SK-N-SH (cell line): Measurements from ENCODE around the gene FPR1. TPM values are rescaled to one million over a fixed set of nuclear protein-coding genes. Genes with fewer than 3 reads are reported as not detected.

Source experiments
- CTCF ChIA-PET: fragments of 300-600, 350-600 bp; formaldehyde crosslinking; extraction: SDS; loops from one replicate; lab custom pipeline; 2021; lab: Yijun Ruan, JAX
- POLR2A ChIA-PET: fragments of 350-600 bp; sonication (Branson Sonifier 250); formaldehyde crosslinking; extraction: SDS; loops from one replicate; lab custom pipeline; 2020; ENCODE audit warnings: antibody characterized with exemption, inconsistent platforms; lab: Yijun Ruan, JAX
- DNase-seq: peaks from one replicate; pipeline ENCODE4 v3.0.0; 2012
- H2AFZ ChIP-seq: fragments of 200-600 bp; sonication (generic); 2 replicates; pipeline ENCODE4 v1.8.1; 2016; ENCODE audit warnings: antibody characterized with exemption, mild to moderate bottlenecking, low read depth
- H3F3A ChIP-seq: fragments of 200-600 bp; sonication (generic); replicated peaks from 2 replicates; pipeline ENCODE3; 2016; ENCODE audit warnings: antibody characterized with exemption, mild to moderate bottlenecking; ENCODE audit not compliant: insufficient read depth
- H3K27ac ChIP-seq, 2 experiments: fragments of 200-500 bp in 1 of 2; fragments of 200-600 bp in 1 of 2; sonication (Bioruptor generic) in 1 of 2; sonication (generic), shearing (Covaris generic) in 1 of 2; 2 replicates each; pipeline versions ENCODE4 v1.5.1 to v1.6.1; 2014 to 2016; ENCODE audit warnings: low read depth in 2 of 2, inconsistent platforms in 1 of 2, low read length in 1 of 2, mild to moderate bottlenecking in 1 of 2, mixed read lengths in 1 of 2
- H3K27me3 ChIP-seq: fragments of 200-600 bp; sonication (generic), shearing (Covaris generic); 2 replicates; pipeline ENCODE4 v1.6.1; 2016; ENCODE audit warnings: mixed run types; ENCODE audit not compliant: insufficient read depth
- H3K36me3 ChIP-seq, 2 experiments: fragments of 200-500 bp in 1 of 2; fragments of 200-600 bp in 1 of 2; sonication (Bioruptor generic) in 1 of 2; sonication (generic) in 1 of 2; replicated peaks in 1 of 2; 2 replicates each; pipeline versions ENCODE3 to v1.5.1; 2014 to 2016; ENCODE audit warnings: low read length in 1 of 2, mild to moderate bottlenecking in 1 of 2; ENCODE audit not compliant: insufficient read depth in 2 of 2, control insufficient read depth in 1 of 2
- H3K4me1 ChIP-seq, 2 experiments: fragments of 200-500 bp in 1 of 2; fragments of 200-600 bp in 1 of 2; sonication (Bioruptor generic) in 1 of 2; sonication (generic), shearing (Covaris generic) in 1 of 2; 2 replicates each; pipeline versions ENCODE4 v1.5.1 to v1.6.1; 2014 to 2016; ENCODE audit warnings: low read depth in 1 of 2, low read length in 1 of 2, mixed run types in 1 of 2; ENCODE audit not compliant: insufficient read depth in 2 of 2, control insufficient read depth in 1 of 2
- H3K4me2 ChIP-seq: fragments of 200-600 bp; sonication (generic), shearing (Covaris generic); 2 replicates; pipeline ENCODE4 v1.6.1; 2017; ENCODE audit warnings: mixed run types
- H3K4me3 ChIP-seq, 2 experiments: fragments of 200-500 bp in 1 of 2; fragments of 200-600 bp in 1 of 2; sonication (Bioruptor generic) in 1 of 2; sonication (generic), shearing (Covaris generic) in 1 of 2; 2 replicates each; pipeline versions ENCODE4 v1.5.1 to v1.8.1; 2014 to 2016; ENCODE audit warnings: low read depth in 2 of 2, inconsistent platforms in 1 of 2, low read length in 1 of 2, mild to moderate bottlenecking in 1 of 2, mixed read lengths in 1 of 2, moderate library complexity in 1 of 2
- H3K79me2 ChIP-seq: fragments of 200-600 bp; sonication (generic); 2 replicates; pipeline ENCODE4 v1.8.1; 2017; ENCODE audit warnings: mild to moderate bottlenecking; ENCODE audit not compliant: insufficient read depth
- H3K9ac ChIP-seq: fragments of 200-600 bp; sonication (generic); 2 replicates; pipeline ENCODE4 v1.6.1; 2017; ENCODE audit warnings: mixed run types
- H3K9me2 ChIP-seq: fragments of 200-600 bp; sonication (generic); 2 replicates; pipeline ENCODE4 v1.6.1; 2017; ENCODE audit warnings: mixed run types
- H3K9me3 ChIP-seq: fragments of 200-600 bp; sonication (generic); 2 replicates; pipeline ENCODE4 v1.6.1; 2017; ENCODE audit warnings: mixed run types, mild to moderate bottlenecking, moderate library complexity
- H4K20me1 ChIP-seq: fragments of 200-600 bp; sonication (generic); 2 replicates; pipeline ENCODE4 v1.6.1; 2017; ENCODE audit warnings: mild to moderate bottlenecking, mixed run types; ENCODE audit not compliant: insufficient read depth
- CTCF ChIP-seq: fragments of 200-600 bp; sonication (generic); IDR thresholded peaks from 2 replicates; pipeline ENCODE4 v1.6.1; 2017; ENCODE audit warnings: antibody characterized with exemption, mild to moderate bottlenecking, moderate library complexity
- EP300 ChIP-seq, 2 experiments: IDR thresholded peaks; 2 replicates each; pipeline versions ENCODE4 v1.4.0 to v1.6.1; 2012; ENCODE audit warnings: borderline replicate concordance in 1 of 2, low read depth in 1 of 2, low read length in 1 of 2
- FOXJ3 ChIP-seq: sonication (generic); formaldehyde crosslinking; IDR thresholded peaks from 2 replicates; pipeline ENCODE4 v1.5.1; 2020; ENCODE audit warnings: mild to moderate bottlenecking, missing genetic modification reagents
- RAD21 ChIP-seq: IDR thresholded peaks from 2 replicates; pipeline ENCODE4 v1.6.1; 2012; ENCODE audit warnings: mild to moderate bottlenecking, low read length
- RFX5 ChIP-seq: IDR thresholded peaks from 2 replicates; pipeline ENCODE4 v1.6.1; 2012; ENCODE audit warnings: mild to moderate bottlenecking, improper control_type of control experiment, low read length
- SMC3 ChIP-seq: IDR thresholded peaks from 2 replicates; pipeline ENCODE4 v1.6.1; 2012; ENCODE audit warnings: low read depth, low read length, improper control_type of control experiment
- WGBS: methylation state at CpG from one replicate; pipeline ENCODE4 v1.1.6; 2017; ENCODE audit warnings: low lambda C conversion rate; 5-methylcytosine and 5-hydroxymethylcytosine counted together
- polyA plus RNA-seq, 3 experiments: library from polyadenylated mRNA; depleted of rRNA; stranded (reverse); fragments of >200 nt; gene quantifications; 2 replicates each; pipeline ENCODE4 v1.2.3, GENCODE V29; 2012
- TF ChIP-seq, protein P1 (sequence below): IDR thresholded peaks from 2 replicates; pipeline ENCODE4; 2012
- TF ChIP-seq, protein P2 (sequence below): IDR thresholded peaks from 2 replicates; pipeline ENCODE4 v1.4.0; 2012; ENCODE audit warnings: low read depth

FPR1 gene
- polyA plus RNA-seq, 1 of the 3 experiments (the other 2 are of a cell fraction) = not detected

GRCh38 chr19:51784922-51785690 lies 33.4 kb upstream of the FPR1 start:
- H3K9me2 ChIP-seq = no peaks in the 10 kb centered on the region
- H3K27ac ChIP-seq = peak overlapping the region in 1 of 2 experiments; percentile 89; a peak in 2 of 4 replicates
- H4K20me1 ChIP-seq = no peaks in the 10 kb centered on the region
- no peaks in the 10 kb centered on the region for H3K79me2 ChIP-seq
- POLR2A ChIA-PET = no interaction called here
- H3F3A ChIP-seq = peaks cover 32% of the 10 kb centered on the region
- peak overlapping the region; percentile 60; the same call in 1 of the 2 replicates for H2AFZ ChIP-seq
- peak overlapping the region; percentile 61 for H3K4me2 ChIP-seq
- 9% methylated on average over 6 of the region's 6 CpGs for WGBS
- H3K27me3 ChIP-seq = no peaks in the 10 kb centered on the region
- TF ChIP-seq EP300 (IDR thresholded peaks at IDR 0.05; ENCODE audit: borderline replicate concordance in 1 of 2, low read depth in 1 of 2, low read length in 1 of 2) = no peak
- TF ChIP-seq, protein P1, sequence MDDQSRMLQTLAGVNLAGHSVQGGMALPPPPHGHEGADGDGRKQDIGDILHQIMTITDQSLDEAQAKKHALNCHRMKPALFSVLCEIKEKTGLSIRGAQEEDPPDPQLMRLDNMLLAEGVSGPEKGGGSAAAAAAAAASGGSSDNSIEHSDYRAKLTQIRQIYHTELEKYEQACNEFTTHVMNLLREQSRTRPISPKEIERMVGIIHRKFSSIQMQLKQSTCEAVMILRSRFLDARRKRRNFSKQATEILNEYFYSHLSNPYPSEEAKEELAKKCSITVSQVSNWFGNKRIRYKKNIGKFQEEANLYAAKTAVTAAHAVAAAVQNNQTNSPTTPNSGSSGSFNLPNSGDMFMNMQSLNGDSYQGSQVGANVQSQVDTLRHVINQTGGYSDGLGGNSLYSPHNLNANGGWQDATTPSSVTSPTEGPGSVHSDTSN = 0 out of 2 replicates have a peak, but pooled peaks have one; percentile 28
- TF ChIP-seq RFX5 = no peak
- peaks cover 0 to 26% of the 10 kb centered on the region in 2 experiments; a peak in 1 of 4 replicates for H3K4me1 ChIP-seq
- no peaks in the 10 kb centered on the region for H3K36me3 ChIP-seq
- no peak for DNase-seq
- H3K4me3 ChIP-seq = peak overlapping the region in 1 of 2 experiments; percentile 14; a peak in 1 of 4 replicates
- no peaks in the 10 kb centered on the region for H3K9me3 ChIP-seq
- CTCF ChIA-PET = interaction anchor here (0.7 kb wide), 1 partner anchor 116 kb away, joined by 3 read pairs; no protein-coding TSS in a partner anchor
- peak overlapping the region; percentile 58; the same call in 1 of the 2 replicates for H3K9ac ChIP-seq

- POLR2A ChIA-PET = no interaction called here
Observed at GRCh38 chr19:51784109-51784785, 32.6 kb upstream of the FPR1 start.

DNA sequence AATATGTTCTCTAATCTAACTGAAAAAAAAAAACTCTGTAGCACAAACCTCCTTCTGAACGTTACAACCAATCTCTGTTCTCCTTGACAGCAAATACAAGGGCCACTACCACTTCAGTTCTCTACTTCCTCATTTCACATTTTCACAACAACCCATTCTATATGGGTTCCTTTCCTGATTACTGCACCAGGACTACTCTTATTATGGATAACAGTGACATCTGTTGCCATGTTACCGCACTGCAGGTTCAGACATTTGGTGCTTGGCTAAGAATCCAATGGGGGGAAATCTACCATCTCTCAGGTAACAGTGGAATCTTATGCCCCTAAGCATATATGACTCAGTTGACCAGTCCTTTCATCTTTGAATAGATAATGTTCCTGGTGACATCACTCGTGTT lies 31.7 kb upstream of the FPR1 start:
- Histone ChIP-seq H3K27ac (peak overlapping the region in 1 of 2 experiments; percentile 89; a peak in 1 of 4 replicates), H4K20me1 (no peaks in the 10 kb centered on the region), H3K36me3 (no peaks in the 10 kb centered on the region), H3K79me2 (no peaks in the 10 kb centered on the region), H3K27me3 (no peaks in the 10 kb centered on the region), H3K4me1 (peaks cover 0 to 15% of the 10 kb centered on the region in 2 experiments; a peak in 1 of 4 replicates), H3K9me2 (no peaks in the 10 kb centered on the region), H3K9me3 (no peaks in the 10 kb centered on the region), H3K4me2 (no peak overlapping the region; the same call in 1 of the 2 replicates)
- POLR2A ChIA-PET = no interaction called here
- no peak for TF ChIP-seq FOXJ3 (CRISPR knock-in tag)
- 0 out of 2 replicates have a peak, but pooled peaks have one; percentile 6 for TF ChIP-seq SMC3
- TF ChIP-seq RAD21 = peak; percentile 46
- TF ChIP-seq CTCF = peak; percentile 58
- TF ChIP-seq, all 33 proteins: peak for 3
- H2AFZ ChIP-seq = no peak overlapping the region
- 2% methylated on average over 3 of the region's 3 CpGs for WGBS
- DNase-seq = no peak
- H3F3A ChIP-seq = peaks cover 29% of the 10 kb centered on the region
- H3K4me3 ChIP-seq = no peak overlapping the region
- H3K9ac ChIP-seq = no peak overlapping the region
- CTCF ChIA-PET = no interaction called here

More at GRCh38 chr19:51784109-51784785, 32.6 kb upstream of the FPR1 start:
- Histone ChIP-seq H3K4me1 (peaks cover 0 to 17% of the 10 kb centered on the region in 2 experiments; a peak in 1 of 4 replicates), H3K27me3 (no peaks in the 10 kb centered on the region), H3K4me2 (peak overlapping the region; percentile 61), H2AFZ (peak overlapping the region; percentile 60), H3K36me3 (no peaks in the 10 kb centered on the region), H3K27ac (peak overlapping the region in 1 of 2 experiments; percentile 89; a peak in 2 of 4 replicates), H3F3A (peaks cover 32% of the 10 kb centered on the region), H3K79me2 (no peaks in the 10 kb centered on the region), H3K4me3 (0 out of 4 replicates have a peak overlapping the region, but pooled peaks of 1 of the 2 experiments have one; percentile 11), H3K9me2 (no peaks in the 10 kb centered on the region), H3K9ac (peak overlapping the region; percentile 58), H4K20me1 (no peaks in the 10 kb centered on the region), H3K9me3 (no peaks in the 10 kb centered on the region)
- TF ChIP-seq, protein P2, sequence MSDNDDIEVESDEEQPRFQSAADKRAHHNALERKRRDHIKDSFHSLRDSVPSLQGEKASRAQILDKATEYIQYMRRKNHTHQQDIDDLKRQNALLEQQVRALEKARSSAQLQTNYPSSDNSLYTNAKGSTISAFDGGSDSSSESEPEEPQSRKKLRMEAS = no peak
- WGBS = 4% methylated on average over 6 of the region's 6 CpGs
- CTCF ChIA-PET = interaction anchor here (0.7 kb wide), 1 partner anchor 115 kb away, joined by 3 read pairs; no protein-coding TSS in a partner anchor
- DNase-seq = no peak
